Large intestine (tissue), 3 donors: ENCODE results near the gene TLK1. TPM values are rescaled to one million over a fixed set of nuclear protein-coding genes. Genes with fewer than 3 reads are reported as not detected.

Experiments
- DNase-seq, 2 donors: peaks; one replicate each; pipeline versions ENCODE4 v3.0.0 to v3.0.0-alpha.2; 2013
- H3K27ac ChIP-seq: one replicate; pipeline ENCODE4 v1.5.1; 2013; ENCODE audit warnings: low read length
- H3K27me3 ChIP-seq: 2 replicates; pipeline ENCODE4 v1.6.1; 2013; ENCODE audit warnings: low read length; ENCODE audit not compliant: control insufficient read depth, insufficient read depth
- H3K36me3 ChIP-seq: 2 replicates; pipeline ENCODE4 v1.6.1; 2013; ENCODE audit warnings: low read length; ENCODE audit not compliant: control insufficient read depth, insufficient read depth
- H3K4me1 ChIP-seq: one replicate; pipeline ENCODE4 v1.6.1; 2013; ENCODE audit warnings: low read length; ENCODE audit not compliant: control insufficient read depth, insufficient read depth
- H3K4me3 ChIP-seq: one replicate; pipeline ENCODE4 v1.5.1; 2013; ENCODE audit warnings: low read length
- H3K9me3 ChIP-seq: one replicate; pipeline ENCODE4 v1.6.1; 2013; ENCODE audit warnings: mild to moderate bottlenecking, low read depth, low read length, moderate library complexity; ENCODE audit not compliant: control insufficient read depth
- WGBS: methylation state at CpG from one replicate; pipeline ENCODE4 v1.1.5; 2013; ENCODE audit warnings: low lambda C conversion rate; ENCODE audit not compliant: insufficient coverage; 5-methylcytosine and 5-hydroxymethylcytosine counted together
- polyA plus RNA-seq: library from polyadenylated mRNA; unstranded; fragments of 120-200 nt; gene quantifications from one replicate; pipeline ENCODE4 v1.2.1, GENCODE V29; 2013

The TLK1 gene
- polyA plus RNA-seq, 1 donor = 32.8 TPM

DNA sequence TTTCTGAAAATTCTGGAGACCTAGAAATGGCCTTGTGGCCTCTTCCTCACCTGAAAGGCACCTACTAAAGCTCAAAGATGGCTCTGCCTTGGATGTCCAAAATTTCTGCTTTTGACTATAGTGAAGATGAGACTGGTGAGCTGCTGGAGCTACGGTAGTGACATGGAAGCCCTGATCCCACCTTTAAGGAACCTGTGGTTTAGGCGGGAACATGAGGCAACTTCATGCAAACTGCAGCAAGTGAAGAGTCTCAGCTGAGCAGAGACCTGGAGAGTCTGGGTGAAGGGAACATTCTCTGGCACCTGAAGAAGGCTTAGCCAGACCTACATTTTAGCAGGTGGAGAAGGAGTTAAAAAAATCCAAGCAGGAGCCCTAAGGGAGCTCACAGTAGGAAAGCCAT is 191.7 kb downstream of the TLK1 start:
- Histone ChIP-seq H3K9me3 (no peaks in the 10 kb centered on the region), H3K4me3 (no peak overlapping the region), H3K27me3 (no peaks in the 10 kb centered on the region), H3K4me1 (peaks cover 4% of the 10 kb centered on the region), H3K27ac (no peak overlapping the region), H3K36me3 (peaks cover 42% of the 10 kb centered on the region)
- no CpG with 5 or more reads among the region's 2 CpGs for WGBS
- no peak for DNase-seq

DNA sequence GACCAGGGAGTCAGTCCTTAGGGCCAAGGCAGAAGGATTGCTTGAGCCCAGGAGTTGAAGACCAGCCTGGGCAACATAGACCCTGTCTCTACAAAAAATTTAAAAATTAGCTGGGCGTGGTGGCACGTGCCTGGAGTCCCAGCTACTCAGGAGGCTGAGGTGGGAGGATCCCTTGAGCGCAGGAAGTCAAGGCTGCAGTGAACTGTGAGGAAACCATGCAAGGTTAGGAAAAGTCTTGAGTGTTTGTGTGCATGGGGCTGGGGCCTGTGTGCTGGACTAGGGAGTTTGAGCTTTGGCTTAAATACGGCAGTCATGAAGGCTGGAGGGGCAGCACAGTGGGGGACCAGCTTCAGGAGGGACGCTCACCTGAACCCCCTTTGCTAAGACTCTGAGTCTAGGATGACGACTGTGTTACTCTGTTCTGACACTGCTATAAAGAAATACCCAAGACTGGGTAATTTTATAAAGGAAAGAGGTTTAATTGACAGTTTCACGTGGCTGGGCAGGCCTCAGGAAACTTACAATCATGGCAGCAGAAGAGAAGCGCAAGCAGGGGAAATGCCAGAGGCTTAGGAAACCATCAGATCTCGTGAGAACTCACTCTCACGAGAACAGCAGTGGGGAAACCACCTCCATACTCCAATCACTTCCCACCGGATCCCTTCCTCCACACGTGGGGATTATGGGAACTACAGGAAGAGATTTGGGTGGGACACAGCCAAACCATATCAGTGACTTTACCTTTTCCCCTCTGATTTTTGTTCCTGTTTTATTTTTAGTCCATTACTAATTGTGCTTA is 192.3 kb downstream of the TLK1 start:
- H3K36me3 ChIP-seq = peaks cover 48% of the 10 kb centered on the region
- 80% methylated on average over 1 of the region's 12 CpGs for WGBS
- no peak for DNase-seq

DNA sequence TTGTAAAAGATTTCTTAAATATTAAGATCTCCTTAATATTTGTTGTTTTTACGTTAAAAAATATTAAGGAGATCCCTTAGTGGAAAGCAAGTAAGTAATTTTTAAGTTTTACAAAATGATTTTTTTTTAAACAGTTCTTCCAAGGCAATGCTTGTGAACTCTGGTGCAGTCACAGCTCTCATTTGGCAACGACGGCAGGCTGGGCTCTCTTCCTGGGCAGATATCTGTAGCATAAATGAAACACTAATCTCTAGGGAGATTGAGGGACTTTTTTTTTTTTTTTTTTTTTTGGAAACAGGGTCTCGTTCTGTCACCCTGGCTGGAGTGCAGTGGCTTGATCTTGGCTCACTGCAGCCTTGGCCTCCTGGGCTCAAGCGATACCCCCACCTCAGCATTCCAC is 193.1 kb downstream of the TLK1 start:
- H3K27ac ChIP-seq = no peak overlapping the region
- H3K36me3 ChIP-seq = peaks cover 52% of the 10 kb centered on the region
- no peak for DNase-seq
- no peaks in the 10 kb centered on the region for H3K9me3 ChIP-seq
- H3K4me1 ChIP-seq = no peaks in the 10 kb centered on the region
- 100% methylated on average over 1 of the region's 5 CpGs for WGBS
- no peaks in the 10 kb centered on the region for H3K27me3 ChIP-seq
- no peak overlapping the region for H3K4me3 ChIP-seq

More for the DNA sequence above, 192.3 kb downstream of the TLK1 start:
- no peak overlapping the region for H3K4me3 ChIP-seq
- no peak overlapping the region for H3K27ac ChIP-seq
- no peaks in the 10 kb centered on the region for H3K9me3 ChIP-seq
- H3K27me3 ChIP-seq = no peaks in the 10 kb centered on the region
- peaks cover 3% of the 10 kb centered on the region for H3K4me1 ChIP-seq

DNA sequence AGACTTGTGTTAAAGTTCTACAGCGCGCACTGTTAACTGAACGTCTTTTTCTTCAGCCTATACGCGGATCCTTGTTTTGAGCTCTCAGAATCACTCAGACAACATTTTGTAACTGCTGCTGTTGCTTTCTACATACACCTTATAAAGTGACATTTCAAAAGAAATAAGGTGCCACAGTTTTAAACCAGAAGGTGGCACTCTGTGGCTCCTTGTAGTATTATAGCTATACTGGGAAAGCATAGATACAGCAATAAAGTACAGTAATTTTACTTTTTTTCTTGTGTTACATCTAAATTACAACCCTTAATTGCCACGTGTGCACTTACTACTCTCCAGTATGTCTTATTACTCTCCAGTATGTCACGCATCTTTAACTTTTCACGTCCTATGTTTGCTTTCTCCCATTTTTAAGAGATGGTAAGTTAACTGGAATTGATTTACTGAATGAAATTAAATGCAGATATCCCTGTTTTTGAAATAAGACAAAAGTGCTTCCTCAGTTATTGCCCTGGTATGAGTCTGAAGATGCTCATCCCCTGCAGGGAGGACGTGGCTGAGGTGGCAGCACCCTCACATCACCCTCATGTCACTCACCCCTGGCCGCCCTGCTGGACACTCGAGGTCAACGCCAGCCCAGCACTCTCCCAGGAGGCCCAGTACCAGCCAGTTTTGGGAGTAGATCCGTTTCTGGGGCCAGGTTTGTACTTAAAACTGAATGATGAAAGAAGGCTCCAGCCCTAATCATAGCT is 193.9 kb downstream of the TLK1 start:
- DNase-seq = no peak
- no peak overlapping the region for H3K4me3 ChIP-seq
- 100% methylated on average over 3 of the region's 13 CpGs for WGBS
- no peak overlapping the region for H3K27ac ChIP-seq
- H3K27me3 ChIP-seq = no peaks in the 10 kb centered on the region
- no peaks in the 10 kb centered on the region for H3K9me3 ChIP-seq
- no peaks in the 10 kb centered on the region for H3K4me1 ChIP-seq
- peaks cover 60% of the 10 kb centered on the region for H3K36me3 ChIP-seq

DNA sequence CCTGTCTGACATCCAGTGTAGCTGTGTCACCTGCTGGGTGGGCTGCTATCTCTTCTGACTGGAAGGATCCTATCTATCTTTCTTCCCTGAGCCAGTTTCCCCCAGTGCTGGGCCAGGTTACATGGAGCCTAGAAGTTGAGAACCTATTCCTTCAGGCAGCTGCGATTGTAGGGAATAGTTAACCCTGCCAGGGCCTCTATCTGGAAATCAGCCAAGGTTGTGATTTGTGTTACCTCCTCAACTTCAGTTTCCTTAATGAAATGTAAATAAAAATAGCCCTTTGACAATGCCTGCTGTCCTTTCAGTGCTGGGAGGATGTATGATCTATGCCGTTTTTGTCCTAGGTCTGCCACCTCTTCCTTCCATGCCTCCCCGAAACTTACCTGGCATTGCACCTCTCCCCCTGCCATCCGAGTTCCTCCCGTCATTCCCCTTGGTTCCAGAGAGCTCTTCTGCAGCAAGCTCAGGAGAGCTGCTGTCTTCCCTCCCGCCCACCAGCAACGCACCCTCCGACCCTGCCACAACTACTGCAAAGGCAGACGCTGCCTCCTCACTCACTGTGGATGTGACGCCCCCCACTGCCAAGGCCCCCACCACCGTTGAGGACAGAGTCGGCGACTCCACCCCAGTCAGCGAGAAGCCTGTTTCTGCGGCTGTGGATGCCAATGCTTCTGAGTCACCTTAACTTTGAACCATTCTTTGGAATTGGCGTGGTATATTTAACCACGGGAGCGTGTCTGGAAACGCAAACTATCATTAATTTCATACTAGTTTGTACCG is 195.1 kb downstream of the TLK1 start:
- H3K4me3 ChIP-seq = no peak overlapping the region
- no peaks in the 10 kb centered on the region for H3K27me3 ChIP-seq
- no peaks in the 10 kb centered on the region for H3K9me3 ChIP-seq
- H3K36me3 ChIP-seq = peaks cover 71% of the 10 kb centered on the region
- WGBS = 85% methylated on average over 4 of the region's 20 CpGs
- DNase-seq = no peak
- H3K4me1 ChIP-seq = no peaks in the 10 kb centered on the region
- H3K27ac ChIP-seq = no peak overlapping the region

GRCh38 chr2:170963386-170963785 is 197.3 kb downstream of the TLK1 start:
- Histone ChIP-seq H3K27me3 (no peaks in the 10 kb centered on the region), H3K4me1 (no peaks in the 10 kb centered on the region), H3K27ac (no peak overlapping the region), H3K36me3 (peaks cover 80% of the 10 kb centered on the region), H3K9me3 (no peaks in the 10 kb centered on the region), H3K4me3 (no peak overlapping the region)
- whole genome bisulfite sequencing = no CpG with 5 or more reads among the region's 5 CpGs
- DNase-seq = no peak

DNA sequence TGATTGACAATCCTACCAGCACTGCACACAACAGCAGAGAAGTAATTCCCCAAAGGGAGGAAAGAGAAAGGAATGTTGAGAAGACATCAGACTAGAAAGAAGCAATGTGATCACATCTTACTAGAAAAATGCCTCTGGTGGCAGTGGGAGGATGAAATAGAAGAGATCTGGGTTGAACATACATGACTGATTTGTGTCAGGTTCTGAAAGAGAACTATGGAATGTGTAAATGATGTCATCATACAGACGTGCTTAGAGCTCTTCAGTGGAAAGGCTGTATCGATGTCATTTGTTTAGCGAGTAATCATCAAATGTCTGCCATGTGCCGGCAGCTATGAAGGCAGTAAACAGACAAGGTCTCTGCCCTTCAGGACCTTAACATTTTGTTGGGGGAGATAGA is 206.8 kb downstream of the TLK1 start:
- H3K27me3 ChIP-seq = no peaks in the 10 kb centered on the region

GRCh38 chr2:170950221-170950761 is 210.4 kb downstream of the TLK1 start:
- DNase-seq = no peak
- no peak overlapping the region for H3K27ac ChIP-seq
- no CpG with 5 or more reads among the region's 4 CpGs for WGBS
- H3K27me3 ChIP-seq = no peaks in the 10 kb centered on the region
- H3K36me3 ChIP-seq = peaks cover 55% of the 10 kb centered on the region
- no peaks in the 10 kb centered on the region for H3K4me1 ChIP-seq
- no peaks in the 10 kb centered on the region for H3K9me3 ChIP-seq
- H3K4me3 ChIP-seq = no peak overlapping the region

More for the DNA sequence above, 206.8 kb downstream of the TLK1 start:
- no peak for DNase-seq
- no CpG with 5 or more reads among the region's 4 CpGs for WGBS
- H3K4me1 ChIP-seq = no peaks in the 10 kb centered on the region
- no peaks in the 10 kb centered on the region for H3K9me3 ChIP-seq
- no peak overlapping the region for H3K27ac ChIP-seq
- no peak overlapping the region for H3K4me3 ChIP-seq
- peaks cover 82% of the 10 kb centered on the region for H3K36me3 ChIP-seq

GRCh38 chr2:170949415-170949814 is 211.3 kb downstream of the TLK1 start:
- Histone ChIP-seq H3K36me3 (peaks cover 46% of the 10 kb centered on the region), H3K9me3 (no peaks in the 10 kb centered on the region), H3K27me3 (no peaks in the 10 kb centered on the region), H3K4me3 (no peak overlapping the region), H3K27ac (no peak overlapping the region), H3K4me1 (no peaks in the 10 kb centered on the region)
- DNase-seq = no peak
- no CpG with 5 or more reads among the region's 5 CpGs for WGBS

DNA sequence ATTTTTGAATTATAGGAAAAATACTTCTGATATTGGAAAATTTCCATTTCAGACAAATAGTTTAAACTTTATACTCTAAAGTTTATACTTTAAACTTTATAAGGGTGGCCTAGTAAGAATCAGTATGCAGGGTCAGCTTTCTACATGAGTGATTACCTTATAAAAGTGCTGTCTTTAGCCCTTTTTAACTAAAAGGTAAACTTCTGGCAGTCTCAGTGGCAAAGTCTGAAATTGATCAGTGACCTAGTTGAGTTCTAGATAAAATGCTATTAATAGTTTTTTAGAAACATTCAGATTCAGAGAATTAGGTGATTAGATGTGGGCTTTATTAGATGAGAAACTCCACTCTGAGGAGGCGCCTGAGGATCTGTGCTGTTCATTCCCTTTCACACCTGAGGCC is 216.1 kb downstream of the TLK1 start:
- no peak for DNase-seq
- WGBS = no CpG with 5 or more reads among the region's 1 CpG
- no peak overlapping the region for H3K4me3 ChIP-seq
- H3K27ac ChIP-seq = no peak overlapping the region
- peaks cover 4% of the 10 kb centered on the region for H3K36me3 ChIP-seq
- no peaks in the 10 kb centered on the region for H3K4me1 ChIP-seq
- H3K27me3 ChIP-seq = no peaks in the 10 kb centered on the region
- no peaks in the 10 kb centered on the region for H3K9me3 ChIP-seq
